ENCODE data around the gene TPGS1. TPM values are rescaled to one million over a fixed set of nuclear protein-coding genes. Genes with fewer than 3 reads are reported as not detected.

The TPGS1 gene
- total RNA-seq, 1 donor from 2014 or later: 89.2 TPM

DNA sequence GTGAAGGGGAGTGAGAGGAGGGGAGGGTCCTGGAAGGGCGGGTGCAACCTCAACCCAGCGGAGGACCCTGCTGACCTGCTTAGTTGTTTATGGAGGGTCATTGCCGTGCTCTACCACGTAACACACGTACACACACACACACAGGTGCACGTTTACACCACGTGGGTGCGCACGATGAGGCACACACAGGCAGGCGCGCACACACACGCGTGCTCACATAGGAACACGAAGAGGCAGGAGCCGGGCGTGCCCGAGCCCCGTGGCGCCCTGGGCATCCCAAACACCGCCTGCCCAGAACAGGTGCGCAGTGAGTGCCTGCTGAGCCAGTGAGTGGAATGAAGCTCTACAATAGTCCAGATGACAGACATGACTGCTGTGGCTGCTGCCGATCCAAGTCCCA is 22.2 kb upstream of the TPGS1 start:
- no peak for DNase-seq (ENCODE audit: low spot score in 2 of 2)
- Histone ChIP-seq H3K27ac (no peak overlapping the region), H3K27me3 (no peaks in the 10 kb centered on the region), H3K4me3 (no peak overlapping the region), H3K36me3 (no peaks in the 10 kb centered on the region), H3K4me1 (peaks cover 0 to 4% of the 10 kb centered on the region in 2 donors), H3K9me3 (no peaks in the 10 kb centered on the region)
- TF ChIP-seq, protein P1, sequence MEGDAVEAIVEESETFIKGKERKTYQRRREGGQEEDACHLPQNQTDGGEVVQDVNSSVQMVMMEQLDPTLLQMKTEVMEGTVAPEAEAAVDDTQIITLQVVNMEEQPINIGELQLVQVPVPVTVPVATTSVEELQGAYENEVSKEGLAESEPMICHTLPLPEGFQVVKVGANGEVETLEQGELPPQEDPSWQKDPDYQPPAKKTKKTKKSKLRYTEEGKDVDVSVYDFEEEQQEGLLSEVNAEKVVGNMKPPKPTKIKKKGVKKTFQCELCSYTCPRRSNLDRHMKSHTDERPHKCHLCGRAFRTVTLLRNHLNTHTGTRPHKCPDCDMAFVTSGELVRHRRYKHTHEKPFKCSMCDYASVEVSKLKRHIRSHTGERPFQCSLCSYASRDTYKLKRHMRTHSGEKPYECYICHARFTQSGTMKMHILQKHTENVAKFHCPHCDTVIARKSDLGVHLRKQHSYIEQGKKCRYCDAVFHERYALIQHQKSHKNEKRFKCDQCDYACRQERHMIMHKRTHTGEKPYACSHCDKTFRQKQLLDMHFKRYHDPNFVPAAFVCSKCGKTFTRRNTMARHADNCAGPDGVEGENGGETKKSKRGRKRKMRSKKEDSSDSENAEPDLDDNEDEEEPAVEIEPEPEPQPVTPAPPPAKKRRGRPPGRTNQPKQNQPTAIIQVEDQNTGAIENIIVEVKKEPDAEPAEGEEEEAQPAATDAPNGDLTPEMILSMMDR (IDR thresholded peaks at IDR 0.05): no peak
- intact Hi-C loops (cut with DNase I): no loop called here

DNA sequence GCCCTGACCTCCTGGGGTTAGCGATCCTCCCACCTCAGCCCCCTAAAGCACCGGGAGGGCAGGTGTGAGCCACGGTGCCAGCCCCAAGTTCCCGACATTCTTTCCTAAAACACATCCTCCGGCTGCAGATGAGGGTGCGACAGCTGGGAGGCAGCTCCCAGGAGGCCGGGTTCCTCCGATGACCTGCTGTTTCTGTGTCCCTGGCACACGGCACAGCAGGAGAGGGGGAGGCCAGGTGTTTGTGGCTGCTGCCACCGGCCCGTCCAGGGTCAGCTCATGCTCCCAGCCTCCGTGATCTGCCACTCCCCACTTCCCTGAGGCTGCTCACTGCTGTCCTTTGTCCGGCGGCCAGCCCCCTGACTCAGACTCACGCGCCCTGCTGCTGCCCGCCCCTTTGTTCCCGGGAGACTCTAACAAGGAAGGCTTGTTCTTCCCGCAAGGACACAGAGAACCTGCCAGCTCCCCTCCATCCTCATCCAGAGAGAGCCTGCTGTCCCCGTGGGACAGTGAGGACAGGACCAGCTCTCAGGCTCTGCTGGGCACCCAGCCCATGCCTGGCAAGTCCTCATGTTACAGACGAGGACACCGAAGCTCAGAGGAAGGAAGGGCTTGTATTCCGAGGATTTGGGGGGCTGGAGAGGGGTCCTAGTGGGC is 21.6 kb upstream of the TPGS1 start:
- no peak overlapping the region for H3K4me3 ChIP-seq
- no peaks in the 10 kb centered on the region for H3K36me3 ChIP-seq
- intact Hi-C loops (cut with DNase I): no loop called here
- H3K4me1 ChIP-seq: peaks cover 0 to 4% of the 10 kb centered on the region in 2 donors
- H3K27ac ChIP-seq: no peak overlapping the region
- H3K27me3 ChIP-seq: no peaks in the 10 kb centered on the region
- peak in 1 of 2 donors; percentile 77 for DNase-seq (ENCODE audit: low spot score in 2 of 2)
- no peaks in the 10 kb centered on the region for H3K9me3 ChIP-seq
- TF ChIP-seq, protein P1 (IDR thresholded peaks at IDR 0.05): no peak

DNA sequence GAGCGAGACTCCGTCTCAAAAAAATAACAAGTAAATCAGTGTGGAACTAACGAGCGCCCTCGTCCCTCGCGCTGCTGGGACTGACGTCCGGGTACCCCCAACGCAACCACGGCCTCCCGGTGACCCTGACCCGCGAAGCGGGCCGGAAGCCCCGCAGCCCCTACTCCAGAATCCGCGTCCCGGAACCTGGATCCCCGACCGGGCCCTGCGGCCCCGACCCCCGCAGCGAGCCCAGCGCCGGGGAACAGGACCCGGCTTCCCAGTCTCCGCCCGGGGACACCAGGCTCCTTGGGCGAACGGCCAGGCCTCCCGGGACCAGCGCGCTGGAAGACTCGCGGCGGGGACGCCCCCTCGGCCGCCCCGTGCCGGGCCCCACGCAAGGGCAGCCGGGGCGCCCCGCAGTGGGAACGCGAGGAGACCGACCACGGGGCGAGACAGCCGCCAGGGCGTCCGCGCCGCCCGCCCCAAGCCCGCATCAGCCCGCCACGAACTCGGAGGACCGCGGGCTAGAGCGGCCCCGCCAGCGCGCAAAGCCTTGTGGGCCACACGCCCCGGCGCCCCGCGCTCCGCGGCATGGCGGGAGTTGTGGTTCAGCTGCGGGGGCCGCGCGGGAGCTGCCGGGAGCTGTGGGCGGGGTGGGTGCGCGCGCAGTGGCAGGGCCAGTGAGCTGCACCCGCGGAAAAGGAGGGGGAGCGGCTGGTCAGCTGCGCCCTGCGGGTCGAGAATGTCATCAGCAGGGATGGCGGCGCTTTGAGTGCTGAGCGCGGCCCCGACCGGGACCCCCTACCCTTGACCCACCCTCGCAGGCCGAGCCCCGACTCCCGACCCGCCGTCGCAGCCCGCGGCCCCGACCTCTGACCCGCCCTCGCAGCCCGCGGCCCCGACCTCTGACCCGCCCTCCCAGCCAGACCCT is 18.5 kb upstream of the TPGS1 start:
- H3K27me3 ChIP-seq: no peaks in the 10 kb centered on the region
- H3K4me3 ChIP-seq: peak overlapping the region; percentile 88 to 99
- TF ChIP-seq, protein P1 (IDR thresholded peaks at IDR 0.05): peak in 1 of 3 experiments; percentile 3
- H3K4me1 ChIP-seq: peaks cover 0 to 4% of the 10 kb centered on the region in 2 donors
- H3K27ac ChIP-seq: peak overlapping the region; percentile 81 to 86
- H3K9me3 ChIP-seq: no peaks in the 10 kb centered on the region
- intact Hi-C loops (cut with DNase I): loop anchor here (1.0 kb wide), 1 partner anchor 19 kb away; the partner anchor contains the start of gene TPGS1
- peak; percentile 66 to 96 for DNase-seq (ENCODE audit: low spot score in 2 of 2)
- H3K36me3 ChIP-seq: no peaks in the 10 kb centered on the region

DNA sequence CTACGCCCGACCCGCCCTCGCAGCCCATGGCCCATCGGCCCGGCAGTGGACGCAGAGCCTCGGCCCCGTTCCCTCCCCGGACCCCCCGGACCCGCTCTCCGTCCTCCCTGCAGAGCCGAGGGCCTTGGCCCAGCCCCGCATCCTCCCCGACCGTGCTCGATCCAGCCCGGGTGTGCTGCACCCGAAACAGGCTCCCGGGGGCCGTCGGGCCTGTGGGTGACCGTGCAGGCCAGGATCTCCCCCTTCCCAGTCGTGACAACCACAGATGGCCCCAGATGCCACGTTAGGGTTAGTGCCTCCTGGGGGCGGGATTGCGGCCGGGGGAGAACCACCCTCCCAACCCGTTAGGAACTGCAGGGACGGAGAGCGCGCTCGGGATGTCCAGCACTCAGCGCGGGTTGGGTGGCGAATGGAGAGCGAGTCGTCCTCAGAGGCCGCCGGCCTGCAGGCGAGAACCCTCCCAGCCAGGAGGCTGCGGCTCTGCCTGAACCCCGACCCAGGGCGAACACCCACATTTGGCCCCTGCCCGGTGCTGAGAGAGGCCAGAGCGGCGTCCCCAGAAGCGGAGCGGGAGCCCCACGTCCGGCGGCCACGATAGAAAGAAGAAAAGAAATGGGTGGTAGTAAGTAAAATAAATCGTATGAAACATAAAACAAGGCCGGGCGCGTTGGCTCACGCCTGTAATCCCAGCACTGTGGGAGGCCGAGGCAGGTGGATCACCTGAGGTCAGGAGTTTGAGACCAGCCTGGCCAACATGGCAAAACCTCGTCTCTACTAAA is 17.7 kb upstream of the TPGS1 start:
- intact Hi-C loops (cut with DNase I): loop anchor here (1.0 kb wide), 1 partner anchor 18 kb away; the partner anchor contains the start of gene TPGS1
- Histone ChIP-seq H3K27me3 (no peaks in the 10 kb centered on the region), H3K36me3 (no peaks in the 10 kb centered on the region), H3K9me3 (no peaks in the 10 kb centered on the region), H3K4me1 (peaks cover 0 to 4% of the 10 kb centered on the region in 2 donors), H3K4me3 (peak overlapping the region; percentile 88 to 99), H3K27ac (peak overlapping the region; percentile 81 to 86)
- TF ChIP-seq, protein P1 (IDR thresholded peaks at IDR 0.05): no peak
- DNase-seq (ENCODE audit: low spot score in 2 of 2): no peak

DNA sequence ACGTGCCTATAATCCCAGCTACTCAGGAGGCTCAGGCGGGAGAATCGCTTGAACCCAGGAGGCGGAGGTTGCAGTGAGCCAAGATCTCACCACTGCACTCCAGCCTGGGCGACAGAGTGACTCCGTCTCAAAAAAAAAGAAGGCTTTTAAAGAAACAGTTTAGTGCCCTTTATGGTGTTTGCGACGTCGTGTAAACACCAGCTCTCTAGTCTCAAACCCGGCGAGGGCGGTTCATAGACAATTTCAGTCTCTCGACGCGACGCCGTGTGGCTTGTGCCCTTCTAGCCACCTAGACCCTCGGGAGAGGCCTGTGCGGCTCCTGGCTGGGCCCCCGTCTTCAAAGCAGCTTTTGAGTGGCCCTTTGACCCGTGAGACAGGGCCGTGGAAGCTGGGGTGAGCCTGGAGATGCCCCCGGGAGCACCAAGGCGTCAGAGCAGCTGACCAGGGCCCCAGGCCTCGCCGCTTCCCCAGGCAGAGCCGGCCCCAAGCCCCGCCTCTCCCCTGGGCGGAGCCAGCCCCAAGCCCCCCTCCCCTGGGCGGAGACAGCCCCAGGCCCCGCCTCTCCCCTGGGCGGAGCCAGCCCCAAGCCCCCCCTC is 16.1 kb upstream of the TPGS1 start:
- DNase-seq (ENCODE audit: low spot score in 2 of 2): no peak
- TF ChIP-seq, protein P1 (IDR thresholded peaks at IDR 0.05): no peak
- H3K27ac ChIP-seq: no peak overlapping the region
- H3K36me3 ChIP-seq: no peaks in the 10 kb centered on the region
- H3K4me1 ChIP-seq: peaks cover 0 to 4% of the 10 kb centered on the region in 2 donors
- no peaks in the 10 kb centered on the region for H3K27me3 ChIP-seq
- H3K4me3 ChIP-seq: no peak overlapping the region
- H3K9me3 ChIP-seq: no peaks in the 10 kb centered on the region
- intact Hi-C loops (cut with DNase I): no loop called here

Data from ascending aorta (tissue), 2 donors.